Muscle of back (tissue), 11 donors: ENCODE results near the gene THOC3. TPM values are rescaled to one million over a fixed set of nuclear protein-coding genes. Genes with fewer than 3 reads are reported as not detected.
A peak's percentile ranks its signal among the peaks of the same experiment; 100 is the strongest.
"Not testable (repeated sequence)": the region's sequence is repeated elsewhere in the genome, so short reads cannot be mapped to it uniquely, and the experiment has no call there.

ENCODE experiments used
- DNase-seq, 3 donors: peaks; one replicate each; pipeline versions ENCODE4 v3.0.0 to v3.0.0-alpha.2; 2013
- polyA plus RNA-seq, 10 donors: library from polyadenylated mRNA; unstranded; fragments of 120-200 nt; gene quantifications; one replicate each; pipeline ENCODE4 v1.2.1, GENCODE V29; 2013; ENCODE audit not compliant: insufficient read length in 10 of 10

THOC3 gene
- polyA plus RNA-seq, 10 donors, result 10.4 to 33.6 (median 21.0) TPM

DNA sequence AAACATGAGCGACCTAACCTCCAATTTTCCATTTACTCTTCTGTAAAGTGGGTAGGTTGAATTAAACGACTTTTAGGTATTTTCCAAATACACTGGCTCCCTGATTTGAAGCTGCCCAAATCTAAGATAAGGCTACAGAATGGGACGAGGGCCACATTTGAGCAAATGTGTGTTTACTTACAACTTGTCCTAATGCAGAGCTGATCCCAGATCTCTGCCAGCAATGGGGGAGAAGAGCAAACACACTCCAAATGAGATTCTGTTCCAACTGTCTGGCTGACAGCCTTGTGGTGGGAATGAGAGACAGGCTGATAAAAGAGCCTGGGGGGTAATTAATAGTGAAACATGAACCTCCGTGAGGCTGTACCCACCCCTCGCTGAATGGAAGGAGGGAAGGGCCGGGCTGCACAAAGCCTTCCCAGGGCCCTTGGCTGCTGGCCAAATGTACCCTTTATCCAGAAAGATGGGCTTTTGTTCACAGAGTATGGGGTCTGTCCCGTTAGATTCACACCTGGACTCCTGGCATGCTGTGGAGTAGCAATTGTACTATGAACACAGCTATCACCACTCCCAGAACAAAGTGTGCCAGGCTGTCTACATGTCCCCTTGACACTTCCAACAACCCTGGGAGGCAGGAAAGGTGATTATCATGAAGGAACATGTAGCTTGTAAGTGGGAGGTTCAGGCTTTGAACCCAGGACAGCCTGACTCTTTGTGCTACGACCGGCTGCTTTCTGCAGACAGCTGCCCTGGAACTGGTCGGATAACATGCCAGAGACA, 19.6 kb downstream of the THOC3 start:
- DNase-seq, result not testable (repeated sequence)

DNA sequence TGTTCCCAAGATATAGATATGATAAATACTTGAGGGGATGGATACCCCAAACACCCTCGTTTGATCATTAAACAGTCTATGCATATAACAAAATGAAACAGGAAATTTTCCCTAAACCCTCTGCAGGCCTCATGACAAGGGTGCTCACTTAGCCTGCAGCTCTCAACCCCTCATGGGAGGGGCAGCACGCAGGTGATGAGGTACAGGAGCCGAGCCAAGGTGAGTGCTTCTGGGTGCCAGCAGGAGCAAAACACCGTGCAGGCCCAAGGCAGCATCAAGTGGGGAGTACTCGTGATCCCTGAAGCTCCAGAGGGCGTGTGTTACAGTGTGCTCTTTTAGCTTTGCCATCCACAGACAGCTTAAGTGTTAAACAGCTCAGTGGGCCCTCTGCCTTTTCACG, 24.9 kb downstream of the THOC3 start:
- DNase-seq, result not testable (repeated sequence)

DNA sequence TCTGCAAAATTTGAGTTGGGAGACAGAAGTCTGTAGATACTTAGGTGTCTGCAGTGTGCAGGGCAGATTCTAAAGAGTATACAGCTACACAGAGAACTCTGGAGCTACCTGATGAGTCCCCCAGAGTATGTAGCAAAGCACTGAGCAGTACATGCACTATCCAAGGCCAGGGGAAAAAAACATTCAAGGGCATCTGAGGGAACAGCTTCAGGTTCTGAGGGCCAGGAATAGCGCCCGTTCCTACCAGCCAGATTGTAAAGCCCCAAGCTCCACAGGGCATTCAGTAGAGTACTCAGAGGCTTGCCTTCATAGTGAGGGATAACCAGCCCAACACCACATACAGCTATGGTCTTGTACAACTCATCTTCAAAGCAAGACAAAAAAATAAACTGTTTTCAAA, 27.5 kb downstream of the THOC3 start:
- not testable (repeated sequence) for DNase-seq

DNA sequence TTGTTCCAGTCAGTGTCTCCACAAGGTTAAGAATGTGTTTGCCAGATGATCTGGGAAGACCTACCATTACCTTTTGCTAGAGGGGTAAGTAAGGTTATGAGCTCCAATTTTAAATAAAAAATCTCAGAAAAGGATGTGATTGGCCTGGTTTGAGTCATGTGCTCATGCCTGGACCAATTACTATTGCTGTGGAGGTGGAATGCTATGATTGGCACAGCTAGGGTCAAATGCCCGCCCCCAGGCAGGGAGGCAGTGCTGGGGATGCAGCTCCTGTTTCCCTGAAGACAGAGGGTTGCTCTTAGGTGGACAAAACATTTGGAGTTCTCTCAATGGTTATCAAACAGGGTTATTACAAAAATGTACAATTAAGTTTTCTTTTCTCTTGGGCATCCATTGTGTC, 29.6 kb downstream of the THOC3 start:
- not testable (repeated sequence) for DNase-seq

DNA sequence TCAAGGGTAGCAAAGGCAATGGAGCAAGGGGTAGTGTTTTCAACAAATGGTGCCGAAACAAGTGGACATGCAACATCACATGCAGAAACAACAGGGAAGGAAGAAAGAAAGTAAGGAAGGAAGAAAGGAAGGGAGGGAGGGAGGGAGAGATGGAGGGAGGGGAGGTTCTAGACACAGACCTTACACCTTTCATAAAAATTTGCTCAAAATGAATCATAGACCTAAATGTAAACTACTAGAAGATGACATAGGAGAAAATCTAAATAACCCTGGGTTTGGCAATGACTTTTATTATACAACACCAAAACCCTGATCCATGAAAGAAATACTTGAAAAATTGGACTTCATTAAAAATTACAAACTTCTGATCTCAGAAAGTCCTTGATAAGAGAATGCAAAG, 39.4 kb downstream of the THOC3 start:
- DNase-seq, result not testable (repeated sequence)

DNA sequence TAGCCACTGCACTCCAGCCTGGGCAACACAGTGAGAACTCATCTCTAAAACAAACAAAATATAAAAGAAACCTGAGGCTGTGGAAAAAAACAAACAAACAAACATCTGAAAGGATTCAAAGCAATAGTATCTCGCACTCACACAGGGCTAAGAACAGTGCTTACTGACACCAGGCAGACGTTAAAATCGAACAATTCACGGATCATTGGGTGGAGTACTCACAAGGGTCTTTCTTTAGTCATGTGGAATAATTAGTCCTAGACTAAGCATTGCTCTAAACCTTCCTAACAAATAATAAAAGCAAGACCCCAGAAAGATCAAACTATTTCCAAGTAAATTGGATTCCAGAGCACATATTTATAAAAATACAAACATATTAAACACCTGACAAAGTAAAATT, 43.0 kb downstream of the THOC3 start:
- not testable (repeated sequence) for DNase-seq

DNA sequence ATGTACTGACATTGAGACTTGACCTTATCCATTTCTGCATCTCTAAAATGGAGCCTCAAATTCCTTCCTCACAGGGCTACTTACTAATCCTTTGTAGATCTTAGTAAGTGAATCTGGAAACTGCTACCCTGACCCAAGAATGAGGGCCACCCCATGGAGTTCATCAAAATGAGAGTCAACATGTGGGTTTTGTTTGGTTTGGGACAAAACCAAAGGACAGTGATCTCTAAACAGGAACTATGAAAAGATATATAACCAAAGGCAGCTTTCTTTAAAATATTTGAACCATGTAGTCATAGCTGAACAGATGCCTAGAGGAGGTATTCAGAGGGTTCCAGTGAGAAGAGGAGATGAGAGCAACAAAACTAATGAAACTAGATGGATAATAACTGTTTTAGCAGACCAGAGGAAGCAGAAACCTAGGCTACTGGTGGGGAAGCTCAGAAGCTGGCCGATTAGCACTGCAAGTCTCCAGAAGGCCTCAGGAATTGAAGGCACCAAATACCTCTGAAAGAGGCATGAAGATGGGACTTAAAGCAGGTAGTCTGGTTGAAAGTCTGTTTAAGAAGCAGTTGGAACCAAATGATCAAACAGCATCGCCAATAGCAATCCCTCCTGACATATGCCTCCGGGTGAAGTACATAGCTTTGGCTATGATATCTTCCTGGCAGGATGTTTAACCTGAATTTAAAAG, 45.8 kb downstream of the THOC3 start:
- peak in 1 of 3 donors; percentile 95 for DNase-seq

DNA sequence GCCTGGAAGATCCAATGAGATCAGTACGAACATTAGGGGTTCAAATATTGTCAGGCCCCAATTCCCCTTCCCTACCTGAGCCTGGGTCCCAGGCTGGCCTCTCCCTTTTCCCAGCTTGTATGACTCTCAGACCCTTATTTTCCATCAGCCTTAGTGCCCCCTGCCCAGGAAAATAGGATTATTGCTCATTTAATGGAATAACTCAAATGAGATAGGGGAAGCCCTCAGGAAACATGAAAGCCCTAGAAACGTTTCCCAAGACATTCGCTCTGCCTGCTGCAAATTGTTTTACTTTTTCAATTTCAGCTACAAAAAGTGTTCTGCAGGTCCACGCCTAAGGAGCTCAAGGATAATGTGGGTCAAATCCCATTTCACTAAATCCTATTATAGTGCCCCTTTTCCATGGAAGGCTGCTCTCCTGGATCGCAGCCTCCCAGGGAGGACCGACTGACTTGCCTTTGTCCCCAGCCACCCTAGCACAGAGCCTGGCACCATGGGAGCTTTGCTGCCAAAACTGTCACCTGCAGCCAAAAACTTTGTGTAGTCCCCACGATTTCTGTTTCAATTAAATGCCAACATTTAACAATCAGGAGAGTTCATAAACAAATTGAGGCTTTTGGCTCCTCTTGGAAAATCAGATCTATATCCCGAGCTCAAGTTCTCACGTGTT, 46.9 kb downstream of the THOC3 start:
- DNase-seq, result no peak

DNA sequence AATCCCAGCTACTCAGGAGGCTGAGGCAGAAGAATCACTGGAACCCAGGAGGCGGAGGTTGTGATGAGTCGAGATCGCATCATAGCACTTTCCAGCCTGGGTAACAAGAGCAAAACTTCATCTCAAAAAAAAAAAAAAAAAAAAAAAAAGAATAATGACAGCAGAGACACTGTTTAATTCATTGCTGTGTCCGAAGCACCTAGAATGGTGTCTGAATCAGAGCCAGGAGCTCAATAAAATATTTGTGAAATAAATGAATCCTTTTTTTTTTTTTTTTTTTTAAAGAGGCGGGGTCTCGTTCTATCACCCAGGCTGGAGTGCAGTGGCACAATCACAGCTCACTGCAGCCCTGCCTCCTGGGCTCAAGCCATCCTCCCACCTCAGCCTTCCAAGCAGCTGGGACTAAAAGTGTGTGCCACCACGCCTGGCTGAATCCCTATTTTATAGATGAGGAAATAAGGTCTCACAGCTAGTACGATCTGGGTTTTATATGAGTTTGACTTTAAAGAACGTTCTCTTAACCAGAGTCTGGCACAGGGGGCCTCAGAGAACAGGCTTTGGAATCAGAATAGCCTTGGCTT, 47.8 kb downstream of the THOC3 start:
- DNase-seq, result peak in 1 of 3 donors; percentile 33

DNA sequence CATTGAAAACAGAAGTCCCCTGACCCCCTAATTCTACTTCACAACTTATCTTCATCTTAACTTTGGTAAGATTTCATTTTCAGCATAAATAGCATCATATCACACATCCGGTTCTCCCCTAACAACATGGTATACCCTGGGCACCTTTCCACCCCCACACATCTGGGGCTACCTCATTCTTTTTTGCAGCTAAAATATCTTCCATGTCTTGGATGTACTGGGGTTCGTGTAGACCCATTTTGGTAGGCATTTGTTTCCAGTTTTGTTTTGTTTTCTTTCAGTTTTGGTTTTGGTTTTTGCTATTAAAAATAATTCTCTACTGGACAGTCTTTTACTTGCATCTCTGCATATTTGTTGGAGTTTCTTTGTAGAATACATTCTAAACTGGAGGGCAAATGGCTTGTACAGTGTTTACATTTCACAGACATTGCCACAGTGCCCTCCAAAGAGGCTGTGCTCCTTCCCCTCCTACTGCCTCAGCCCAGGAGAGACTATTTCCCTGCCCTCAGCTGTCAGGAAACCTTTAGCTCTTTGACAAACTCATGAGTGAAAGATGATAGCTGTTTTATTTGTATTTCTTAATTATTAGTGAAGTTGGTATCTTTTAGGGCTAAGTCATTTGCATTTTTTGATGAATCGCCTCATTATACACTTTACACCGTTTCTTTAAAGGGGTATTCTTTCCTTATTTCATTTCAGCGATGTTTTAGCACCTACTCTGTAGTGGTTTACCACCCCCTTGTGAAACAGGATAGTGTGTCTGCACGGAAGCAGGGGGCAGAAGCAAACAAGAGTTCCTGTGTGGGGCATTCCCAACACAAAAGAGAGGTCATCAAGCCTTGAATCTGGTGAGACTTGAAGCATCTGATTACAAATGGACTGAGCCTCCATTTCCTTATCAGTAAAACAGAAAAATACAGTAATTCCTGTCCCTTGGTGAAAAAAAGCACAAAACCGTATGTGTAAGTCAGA, 52.8 kb downstream of the THOC3 start:
- DNase-seq, result not testable (repeated sequence)

DNA sequence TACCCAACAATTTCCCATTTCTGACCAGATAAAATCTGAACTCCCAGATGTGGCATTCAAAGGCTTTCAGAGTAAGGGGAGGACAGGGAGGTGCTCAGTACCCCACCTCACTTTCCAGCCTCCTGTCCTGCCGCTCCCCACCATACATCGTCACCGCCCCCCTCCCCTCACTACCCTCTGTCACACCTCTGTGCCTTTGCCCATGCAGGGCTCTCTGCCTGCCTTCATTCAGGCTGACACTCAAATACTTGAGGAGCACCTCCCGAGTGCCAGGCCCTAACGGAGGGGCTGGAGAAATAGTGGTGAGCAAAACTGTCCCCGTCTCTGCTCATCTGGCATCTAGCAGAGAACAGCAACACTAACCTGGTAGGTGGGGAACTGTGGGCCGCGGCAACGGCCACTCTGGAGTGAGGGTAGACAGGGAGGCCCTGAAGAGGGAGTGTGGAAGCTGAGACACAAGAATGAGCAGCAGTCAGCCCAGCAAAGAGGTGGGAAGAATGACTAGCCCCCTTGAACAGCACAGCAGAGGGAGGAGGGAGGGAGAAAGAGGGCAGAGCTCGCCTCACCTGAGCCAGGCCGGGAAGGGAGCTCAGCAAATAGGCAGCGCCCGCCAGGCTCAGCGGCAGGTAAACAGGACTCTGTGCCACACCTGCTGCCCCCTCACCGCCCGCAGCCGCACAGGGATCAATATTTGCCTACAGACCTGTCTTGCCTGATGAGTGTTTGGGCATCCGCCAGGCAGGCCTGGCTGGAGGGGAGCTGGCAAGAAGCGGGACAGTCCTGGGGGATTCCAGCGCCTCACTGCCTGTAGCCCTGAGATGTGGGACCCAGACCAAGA, 54.1 kb downstream of the THOC3 start:
- DNase-seq, result not testable (repeated sequence)

DNA sequence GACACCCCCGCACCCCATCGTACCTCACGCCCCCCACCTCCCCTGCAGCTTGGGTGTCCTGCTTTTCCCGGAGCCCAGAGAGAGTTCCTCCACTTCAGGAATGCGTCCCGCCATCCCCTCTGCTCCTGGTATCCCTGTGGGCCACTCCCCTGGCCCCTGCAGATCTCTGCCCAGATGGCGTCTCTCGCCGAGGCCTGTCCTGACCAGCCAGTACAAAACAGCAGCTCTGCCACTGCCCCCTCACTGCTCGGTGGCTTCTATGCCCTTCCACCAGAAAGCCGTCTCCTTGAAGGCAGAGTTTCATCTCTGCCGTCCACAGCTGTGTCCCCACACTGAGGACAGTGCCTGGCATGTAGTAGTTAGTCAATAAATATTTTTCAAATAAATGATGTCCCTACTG, 58.0 kb downstream of the THOC3 start:
- not testable (repeated sequence) for DNase-seq

Other genes with a start within 250 kb of the THOC3 start
- gene CPLX2, start 96.7 kb downstream of the THOC3 start, polyA plus RNA-seq, result under 1 TPM in 3 of 10 donors, not detected in 7; 0.03 to 0.38 (median 0.05) TPM